HCT116 (cell line): ENCODE results near the gene STAT4. TPM values are rescaled to one million over a fixed set of nuclear protein-coding genes. Genes with fewer than 3 reads are reported as not detected.

ENCODE experiments used
- ATAC-seq: fragments of 200-7000 bp; cut with Tn5 transposase; 2 replicates; pipeline ENCODE4 v1.9.1; 2020; ENCODE audit warnings: mild to moderate bottlenecking, moderate library complexity
- BruUV-seq: library from RNA; stranded (reverse); fragments of 400-500 nt; replicated peaks from 2 replicates; lab custom pipeline; 2021; lab: Mats Ljungman, UMichigan
- CTCF ChIA-PET: fragments of 300-600 bp; sonication (Branson Sonifier 250); formaldehyde crosslinking; loops from one replicate; lab custom pipeline; 2021; ENCODE audit warnings: antibody characterized with exemption; lab: Charles Lee
- POLR2A ChIA-PET: fragments of 300-600, 350-600 bp; sonication (Branson Sonifier 250); formaldehyde crosslinking; loops from one replicate; lab custom pipeline; 2021; ENCODE audit warnings: antibody characterized with exemption; lab: Charles Lee
- RAD21 ChIA-PET, 2 experiments: fragments of 300-600 bp; sonication (Branson Sonifier 250); formaldehyde crosslinking; loops; one replicate each; lab custom pipeline; 2023; ENCODE audit warnings: low total read pairs in 2 of 2; ENCODE audit not compliant: uncharacterized antibody in 2 of 2, unreplicated experiment in 2 of 2, low non-redundant PET in 1 of 2; lab: Charles Lee
- DNase-seq: peaks from one replicate; pipeline ENCODE4 v3.0.0-alpha.2; 2010; ENCODE audit warnings: low read depth, low spot score
- H2AFZ ChIP-seq: fragments of 200-600 bp; shearing (Covaris generic), sonication (generic); 2 replicates; pipeline ENCODE4 v1.6.1; 2017; ENCODE audit warnings: low read depth, mixed run types, mixed read lengths, antibody characterized with exemption, low read length; ENCODE audit not compliant: poor library complexity, severe bottlenecking
- H3K27ac ChIP-seq: 2 replicates; pipeline ENCODE4 v1.5.1; 2012; ENCODE audit warnings: low read depth, low read length
- H3K27me3 ChIP-seq: fragments of 200-600 bp; sonication (generic); 2 replicates; pipeline ENCODE4 v1.6.1; 2016; ENCODE audit warnings: mixed run types, low read length, mixed read lengths; ENCODE audit not compliant: insufficient read depth
- H3K36me3 ChIP-seq, 2 experiments: fragments of 200-500 bp in 1 of 2; fragments of 200-600 bp in 1 of 2; sonication (Bioruptor generic) in 1 of 2; sonication (generic) in 1 of 2; 2 replicates each; pipeline versions ENCODE4 v1.5.1 to v1.6.1; 2014 to 2016; ENCODE audit warnings: low read length in 2 of 2, inconsistent platforms in 1 of 2, mixed read lengths in 1 of 2, mixed run types in 1 of 2; ENCODE audit not compliant: insufficient read depth in 2 of 2, control insufficient read depth in 1 of 2
- H3K4me1 ChIP-seq, 2 experiments: fragments of 200-600 bp in 1 of 2; sonication (generic) in 1 of 2; 2 replicates each; pipeline versions ENCODE4 v1.5.1 to v1.6.1; 2012 to 2017; ENCODE audit warnings: low read length in 2 of 2, inconsistent platforms in 1 of 2, mild to moderate bottlenecking in 1 of 2, mixed read lengths in 1 of 2, mixed run types in 1 of 2, moderate library complexity in 1 of 2; ENCODE audit not compliant: insufficient read depth in 2 of 2, control insufficient read depth in 1 of 2
- H3K4me2 ChIP-seq: fragments of 200-600 bp; sonication (generic); 2 replicates; pipeline ENCODE4 v1.6.1; 2017; ENCODE audit warnings: mixed run types, low read length, mixed read lengths
- H3K4me3 ChIP-seq, 2 experiments: fragments of 200-600 bp in 1 of 2; sonication (generic) in 1 of 2; replicated peaks in 1 of 2; 2 replicates each; pipeline ENCODE4 v1.5.1; 2011 to 2016; ENCODE audit warnings: low read length in 2 of 2, control low read depth in 1 of 2, low read depth in 1 of 2, mild to moderate bottlenecking in 1 of 2, mixed read lengths in 1 of 2, mixed run types in 1 of 2
- H3K79me2 ChIP-seq: fragments of 200-600 bp; sonication (generic); 2 replicates; pipeline ENCODE4 v1.6.1; 2017; ENCODE audit warnings: mild to moderate bottlenecking, mixed run types, low read length, moderate library complexity, mixed read lengths; ENCODE audit not compliant: insufficient read depth
- H3K9ac ChIP-seq: fragments of 200-600 bp; sonication (generic); 2 replicates; pipeline ENCODE4 v1.6.1; 2016; ENCODE audit warnings: low read length, mixed read lengths
- H3K9me2 ChIP-seq: fragments of 200-600 bp; sonication (generic), shearing (Covaris generic); 2 replicates; pipeline ENCODE4 v1.6.1; 2017; ENCODE audit warnings: mixed run types, mild to moderate bottlenecking, moderate library complexity; ENCODE audit not compliant: insufficient read depth
- H3K9me3 ChIP-seq, 2 experiments: fragments of 200-500 bp in 1 of 2; fragments of 200-600 bp in 1 of 2; sonication (Bioruptor generic) in 1 of 2; sonication (generic) in 1 of 2; 2 replicates each; pipeline ENCODE4 v1.6.1; 2014 to 2017; ENCODE audit warnings: low read length in 2 of 2, mixed read lengths in 2 of 2, inconsistent platforms in 1 of 2, low read depth in 1 of 2, mild to moderate bottlenecking in 1 of 2, mixed run types in 1 of 2, moderate library complexity in 1 of 2; ENCODE audit not compliant: control insufficient read depth in 1 of 2, insufficient read depth in 1 of 2
- H4K20me1 ChIP-seq: fragments of 200-600 bp; sonication (generic), shearing (Covaris generic); 2 replicates; pipeline ENCODE4 v1.6.1; 2017; ENCODE audit warnings: mixed run types, mild to moderate bottlenecking, moderate library complexity; ENCODE audit not compliant: insufficient read depth
- ATF3 ChIP-seq: IDR thresholded peaks from 2 replicates; pipeline ENCODE4 v1.6.1; 2012
- CTCF ChIP-seq, 3 experiments: fragments of 200-600 bp in 1 of 3; sonication (generic) in 1 of 3; IDR thresholded peaks in 2 of 3; conservative IDR thresholded peaks in 1 of 3; 2 replicates each; pipeline ENCODE4 v1.5.1; 2012 to 2017; ENCODE audit warnings: low read depth in 2 of 3, low read length in 2 of 3, antibody characterized with exemption in 1 of 3, borderline replicate concordance in 1 of 3, control low read depth in 1 of 3, mild to moderate bottlenecking in 1 of 3, mixed read lengths in 1 of 3, mixed run types in 1 of 3, moderate library complexity in 1 of 3; ENCODE audit not compliant: insufficient read depth in 1 of 3
- EGR1 ChIP-seq: IDR thresholded peaks from 2 replicates; pipeline ENCODE4 v1.6.1; 2012; ENCODE audit warnings: low read depth
- ELF1 ChIP-seq: IDR thresholded peaks from 2 replicates; pipeline ENCODE4 v1.6.1; 2012; ENCODE audit warnings: low read depth, borderline replicate concordance
- EZH2phosphoT487 ChIP-seq: fragments of 200-600 bp; IDR thresholded peaks from 2 replicates; pipeline ENCODE4 v1.6.1; 2018; ENCODE audit warnings: antibody characterized with exemption, borderline replicate concordance
- FOSL1 ChIP-seq: IDR thresholded peaks from 2 replicates; pipeline ENCODE4 v1.6.1; 2012; ENCODE audit warnings: low read depth
- JUND ChIP-seq: IDR thresholded peaks from 2 replicates; pipeline ENCODE4 v1.6.1; 2012
- MAX ChIP-seq: IDR thresholded peaks from 2 replicates; pipeline ENCODE4 v1.6.1; 2012
- POLR2A ChIP-seq: IDR thresholded peaks from 2 replicates; pipeline ENCODE4 v1.7.0; 2011; ENCODE audit warnings: borderline replicate concordance; ENCODE audit not compliant: insufficient read depth, insufficient read length; ENCODE audit errors: extremely low read depth
- POLR2AphosphoS5 ChIP-seq: IDR thresholded peaks from 2 replicates; pipeline ENCODE4 v1.6.1; 2011; ENCODE audit warnings: mild to moderate bottlenecking, low read depth, low read length, moderate library complexity
- RAD21 ChIP-seq: IDR thresholded peaks from 2 replicates; pipeline ENCODE4 v1.6.1; 2012; ENCODE audit warnings: low read depth, mild to moderate bottlenecking
- SIN3A ChIP-seq: IDR thresholded peaks from 2 replicates; pipeline ENCODE4 v1.6.1; 2012; ENCODE audit warnings: low read depth
- SP1 ChIP-seq: IDR thresholded peaks from 2 replicates; pipeline ENCODE4 v1.6.1; 2012; ENCODE audit warnings: low read depth
- SRF ChIP-seq: IDR thresholded peaks from 2 replicates; pipeline ENCODE4 v1.6.1; 2012; ENCODE audit warnings: low read depth
- TCF7L2 ChIP-seq: IDR thresholded peaks from 2 replicates; pipeline ENCODE4 v1.7.0; 2011; ENCODE audit warnings: borderline replicate concordance, inconsistent platforms; ENCODE audit not compliant: insufficient read depth, insufficient read length; ENCODE audit errors: extremely low read depth
- YY1 ChIP-seq: IDR thresholded peaks from 2 replicates; pipeline ENCODE4 v1.6.1; 2011; ENCODE audit warnings: low read length, low read depth, moderate library complexity, mild to moderate bottlenecking; ENCODE audit not compliant: insufficient replicate concordance; ENCODE audit errors: extremely low read depth
- ZBTB33 ChIP-seq: IDR thresholded peaks from 2 replicates; pipeline ENCODE4 v1.6.1; 2011; ENCODE audit warnings: mild to moderate bottlenecking, low read length, moderate library complexity; ENCODE audit not compliant: insufficient replicate concordance; ENCODE audit errors: extremely low read depth
- intact Hi-C: fragments of 100-400 bp; cut with micrococcal nuclease; formaldehyde crosslinking; loops from 2 replicates; pipeline ENCODE4 v1.10.0; 2022
- total RNA-seq: library from RNA; stranded (reverse); gene quantifications from one replicate; pipeline ENCODE4 v1.2.1, GENCODE V29; 2021; ENCODE audit not compliant: unreplicated experiment

The STAT4 gene
- total RNA-seq, 1 experiment from 2014 or later: 2.0 TPM

- H3K27me3 ChIP-seq: no peaks in the 10 kb centered on the region
- ChIA-PET POLR2A (no interaction called here), CTCF (interaction anchor here (1.0 kb wide), 1 partner anchor 38 kb away, joined by 3 read pairs; no protein-coding TSS in a partner anchor), RAD21 (no interaction called here)
- intact Hi-C loops: no loop called here
- H3K4me2 ChIP-seq: no peak overlapping the region
- H3K4me3 ChIP-seq: no peak overlapping the region
- DNase-seq (no peak), ATAC-seq (no peak)
- H3K4me1 ChIP-seq: peaks cover 0 to 7% of the 10 kb centered on the region in 2 experiments; a peak in 2 of 4 replicates
- no peak for TF ChIP-seq TCF7L2
- no peak for TF ChIP-seq SIN3A
- no peak for TF ChIP-seq POLR2A
- no peak for TF ChIP-seq JUND
- TF ChIP-seq EGR1: no peak
- TF ChIP-seq FOSL1: no peak; the same call in 1 of the 2 replicates
- TF ChIP-seq ELF1: no peak
- TF ChIP-seq SRF: no peak
- TF ChIP-seq YY1: no peak
- no peak for TF ChIP-seq EZH2phosphoT487
- TF ChIP-seq SP1: no peak
- TF ChIP-seq ATF3: no peak
- H3K79me2 ChIP-seq: no peaks in the 10 kb centered on the region
- no peaks in the 10 kb centered on the region; the same call in 1 of the 2 replicates for H3K9me2 ChIP-seq
- H4K20me1 ChIP-seq: no peaks in the 10 kb centered on the region
- no peaks in the 10 kb centered on the region for H3K9me3 ChIP-seq
- no peak overlapping the region for H2AFZ ChIP-seq
- H3K9ac ChIP-seq: no peak overlapping the region
- H3K36me3 ChIP-seq: no peaks in the 10 kb centered on the region
- no TSS peak for BruUV-seq
- H3K27ac ChIP-seq: no peak overlapping the region
These were observed 29.9 kb upstream of the STAT4 start for GRCh38 chr2:191180713-191181112.

DNA sequence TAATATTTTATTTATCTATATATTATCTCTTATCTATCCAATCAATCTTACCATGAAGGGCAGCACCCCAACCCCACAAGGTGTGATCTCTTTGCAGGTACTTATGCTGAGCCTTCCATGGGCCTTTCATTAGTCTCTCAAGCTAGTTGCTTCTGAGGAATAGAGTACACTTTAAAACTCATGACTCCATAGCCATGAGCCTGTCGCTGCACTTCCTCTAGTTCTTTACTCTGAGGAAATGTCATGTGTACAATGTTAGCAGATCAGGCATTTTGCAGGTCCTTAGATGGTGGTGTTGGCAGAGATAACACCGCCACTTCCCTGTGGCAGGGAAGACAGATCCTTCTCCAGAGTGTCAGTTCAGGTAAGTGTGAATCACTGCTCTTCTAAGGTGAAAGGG is 29.5 kb upstream of the STAT4 start:
- ChIA-PET POLR2A (no interaction called here), RAD21 (no interaction called here), CTCF (interaction anchor here (1.0 kb wide), 1 partner anchor 38 kb away, joined by 3 read pairs; no protein-coding TSS in a partner anchor)
- H3K4me3 ChIP-seq: no peak overlapping the region
- no peaks in the 10 kb centered on the region for H3K36me3 ChIP-seq
- H3K4me1 ChIP-seq: peaks cover 0 to 7% of the 10 kb centered on the region in 2 experiments; a peak in 2 of 4 replicates
- no TSS peak for BruUV-seq
- H4K20me1 ChIP-seq: no peaks in the 10 kb centered on the region
- DNase-seq (no peak), ATAC-seq (no peak)
- no peak overlapping the region for H3K4me2 ChIP-seq
- H3K9me3 ChIP-seq: no peaks in the 10 kb centered on the region
- no peak overlapping the region for H2AFZ ChIP-seq
- no peaks in the 10 kb centered on the region for H3K27me3 ChIP-seq
- no peak overlapping the region for H3K9ac ChIP-seq
- no peak overlapping the region for H3K27ac ChIP-seq
- no peaks in the 10 kb centered on the region for H3K79me2 ChIP-seq
- H3K9me2 ChIP-seq: no peaks in the 10 kb centered on the region; the same call in 1 of the 2 replicates
- intact Hi-C loops: no loop called here
- TF ChIP-seq RAD21 (no peak), CTCF (IDR thresholded peaks at IDR 0.05 in 2 of 3, conservative IDR thresholded peaks at IDR 0.05 in 1 of 3; ENCODE audit: borderline replicate concordance in 1 of 3, insufficient read depth in 1 of 3, low read depth in 2 of 3, low read length in 2 of 3) (no peak), JUND (no peak), EZH2phosphoT487 (no peak), POLR2A (no peak), MAX (no peak), ZBTB33 (no peak), TCF7L2 (no peak), POLR2AphosphoS5 (no peak)
